Measurements from ENCODE around the gene SLC3A2. TPM values are rescaled to one million over a fixed set of nuclear protein-coding genes. Genes with fewer than 3 reads are reported as not detected.

The SLC3A2 gene
- total RNA-seq, 1 donor from 2014 or later, result 124 TPM

- DNase-seq, result peak; percentile 94
These were observed 1.1 kb downstream of the SLC3A2 start for GRCh38 chr11:62881579-62882430.

GRCh38 chr11:62882431-62882749 lies 1.7 kb downstream of the SLC3A2 start:
- no peak for DNase-seq

- DNase-seq, result no peak
These were observed 2.2 kb downstream of the SLC3A2 start for GRCh38 chr11:62882788-62883501.

- DNase-seq, result no peak
These were observed 3.0 kb downstream of the SLC3A2 start for GRCh38 chr11:62883673-62884072.

GRCh38 chr11:62885137-62885750 lies 4.5 kb downstream of the SLC3A2 start:
- no peak for DNase-seq

GRCh38 chr11:62888406-62888805 lies 7.7 kb downstream of the SLC3A2 start:
- DNase-seq, result no peak

GRCh38 chr11:62889126-62889483 lies 8.4 kb downstream of the SLC3A2 start:
- no peak for DNase-seq

- DNase-seq, result no peak
These were observed 9.1 kb downstream of the SLC3A2 start for GRCh38 chr11:62889484-62890437.

GRCh38 chr11:62892077-62892922 lies 11.6 kb downstream of the SLC3A2 start:
- DNase-seq, result no peak

- no peak for DNase-seq
These were observed 14.8 kb downstream of the SLC3A2 start for GRCh38 chr11:62895501-62895900.

- DNase-seq, result no peak
These were observed 15.4 kb downstream of the SLC3A2 start for GRCh38 chr11:62896049-62896448.

- no peak for DNase-seq
These were observed 16.6 kb downstream of the SLC3A2 start for GRCh38 chr11:62897311-62897710.

- no peak for DNase-seq
These were observed 17.3 kb downstream of the SLC3A2 start for GRCh38 chr11:62898027-62898426.

GRCh38 chr11:62902932-62903331 lies 22.2 kb downstream of the SLC3A2 start:
- no peak for DNase-seq

- no peak for DNase-seq
These were observed 24.6 kb downstream of the SLC3A2 start for GRCh38 chr11:62905296-62905695.

GRCh38 chr11:62905927-62906531 lies 25.3 kb downstream of the SLC3A2 start:
- peak; percentile 79 for DNase-seq

GRCh38 chr11:62908468-62909072 lies 27.9 kb downstream of the SLC3A2 start:
- DNase-seq, result no peak

GRCh38 chr11:62909107-62909894 lies 28.6 kb downstream of the SLC3A2 start:
- peak; percentile 50 for DNase-seq

- no peak for DNase-seq
These were observed 29.6 kb downstream of the SLC3A2 start for GRCh38 chr11:62910141-62910882.

Data from skin of body (tissue), 2 donors.